Calu3 (cell line): ENCODE results near the gene SCP2. TPM values are rescaled to one million over a fixed set of nuclear protein-coding genes. Genes with fewer than 3 reads are reported as not detected.

Experiments
- BruUV-seq: library from RNA; stranded (reverse); fragments of 400-500 nt; replicated peaks from 2 replicates; lab custom pipeline; 2021; lab: Mats Ljungman, UMichigan
- CTCF ChIA-PET: fragments of 300-600 bp; sonication (Branson Sonifier 250); formaldehyde crosslinking; loops from one replicate; lab custom pipeline; 2022; ENCODE audit warnings: antibody characterized with exemption; lab: Charles Lee
- DNase-seq: peaks from one replicate; pipeline ENCODE4 v3.0.0; 2022
- H3K27ac Mint-ChIP-seq: one replicate; pipeline ENCODE4 v1.8.0; 2022; ENCODE audit warnings: mixed read lengths; ENCODE audit not compliant: unreplicated experiment
- H3K27me3 Mint-ChIP-seq: one replicate; pipeline ENCODE4 v1.8.0; 2022; ENCODE audit warnings: mixed read lengths; ENCODE audit not compliant: unreplicated experiment
- H3K36me3 Mint-ChIP-seq: one replicate; pipeline ENCODE4 v1.8.0; 2022; ENCODE audit warnings: mild to moderate bottlenecking, moderate library complexity, mixed read lengths; ENCODE audit not compliant: insufficient read depth, unreplicated experiment
- H3K4me1 Mint-ChIP-seq: one replicate; pipeline ENCODE4 v1.8.0; 2022; ENCODE audit warnings: mild to moderate bottlenecking, low read depth, mixed read lengths; ENCODE audit not compliant: unreplicated experiment
- H3K4me3 Mint-ChIP-seq: one replicate; pipeline ENCODE4 v1.8.0; 2022; ENCODE audit warnings: mild to moderate bottlenecking, low read depth, moderate library complexity, mixed read lengths; ENCODE audit not compliant: unreplicated experiment
- H3K9me3 Mint-ChIP-seq: one replicate; pipeline ENCODE4 v1.8.0; 2022; ENCODE audit warnings: low read depth, mixed read lengths; ENCODE audit not compliant: unreplicated experiment
- CTCF ChIP-seq: fragments of 200-600 bp; IDR thresholded peaks from one replicate; pipeline ENCODE4 v1.8.0; 2022; ENCODE audit warnings: antibody characterized with exemption; ENCODE audit not compliant: unreplicated experiment
- intact Hi-C: fragments of 100-400 bp; cut with micrococcal nuclease; formaldehyde crosslinking; loops from one replicate; pipeline ENCODE4 v1.10.0; 2022; ENCODE audit not compliant: unreplicated experiment
- total RNA-seq: library from RNA; stranded (reverse); gene quantifications from 2 replicates; pipeline ENCODE4 v1.2.3, GENCODE V29; 2022

The SCP2 gene
- total RNA-seq, 1 experiment from 2014 or later = 91.1 TPM

- no TSS peak for BruUV-seq
- H3K27ac Mint-ChIP-seq = no peak overlapping the region
Observed at GRCh38 chr1:52892424-52893215, 34.5 kb upstream of the SCP2 start.

GRCh38 chr1:52899445-52899894 lies 27.6 kb upstream of the SCP2 start:
- H3K27me3 Mint-ChIP-seq = no peaks in the 10 kb centered on the region
- CTCF ChIA-PET = no interaction called here
- H3K36me3 Mint-ChIP-seq = peaks cover 4% of the 10 kb centered on the region
- DNase-seq = no peak
- no peaks in the 10 kb centered on the region for H3K9me3 Mint-ChIP-seq
- TF ChIP-seq CTCF = no peak
- H3K4me3 Mint-ChIP-seq = no peak overlapping the region
- no TSS peak for BruUV-seq
- intact Hi-C loops = no loop called here
- no peak overlapping the region for H3K27ac Mint-ChIP-seq
- no peaks in the 10 kb centered on the region for H3K4me1 Mint-ChIP-seq

More at GRCh38 chr1:52892424-52893215, 34.5 kb upstream of the SCP2 start:
- Mint-ChIP-seq H3K9me3 (no peaks in the 10 kb centered on the region), H3K4me3 (no peak overlapping the region), H3K4me1 (no peaks in the 10 kb centered on the region), H3K27me3 (no peaks in the 10 kb centered on the region), H3K36me3 (peaks cover 4% of the 10 kb centered on the region)
- CTCF ChIA-PET = no interaction called here
- TF ChIP-seq CTCF = no peak
- intact Hi-C loops = no loop called here
- DNase-seq = no peak

GRCh38 chr1:52900402-52900801 lies 26.7 kb upstream of the SCP2 start:
- CTCF ChIA-PET = no interaction called here

GRCh38 chr1:52901384-52901783 lies 25.7 kb upstream of the SCP2 start:
- BruUV-seq = no TSS peak
- Mint-ChIP-seq H3K4me1 (no peaks in the 10 kb centered on the region), H3K27me3 (no peaks in the 10 kb centered on the region), H3K36me3 (peaks cover 3% of the 10 kb centered on the region), H3K9me3 (no peaks in the 10 kb centered on the region), H3K4me3 (no peak overlapping the region), H3K27ac (no peak overlapping the region)
- intact Hi-C loops = no loop called here
- CTCF ChIA-PET = no interaction called here
- DNase-seq = no peak
- no peak for TF ChIP-seq CTCF

More at GRCh38 chr1:52900402-52900801, 26.7 kb upstream of the SCP2 start:
- Mint-ChIP-seq H3K4me3 (no peak overlapping the region), H3K9me3 (no peaks in the 10 kb centered on the region), H3K4me1 (no peaks in the 10 kb centered on the region), H3K27me3 (no peaks in the 10 kb centered on the region), H3K36me3 (peaks cover 4% of the 10 kb centered on the region), H3K27ac (no peak overlapping the region)
- TF ChIP-seq CTCF = no peak
- no TSS peak for BruUV-seq
- intact Hi-C loops = no loop called here
- no peak for DNase-seq
